PC-9 (cell line): ENCODE measurements around the gene TBL1Y. TPM values are rescaled to one million over a fixed set of nuclear protein-coding genes. Genes with fewer than 3 reads are reported as not detected.
"Not testable (repeated sequence)": the region's sequence is repeated elsewhere in the genome, so short reads cannot be mapped to it uniquely, and the experiment has no call there.

Experiments
- BruUV-seq: library from RNA; stranded (reverse); fragments of 400-500 nt; replicated peaks from 2 replicates; lab custom pipeline; 2021; lab: Mats Ljungman, UMichigan
- CTCF ChIA-PET: fragments of 300-600 bp; sonication (Branson Sonifier 250); formaldehyde crosslinking; loops from one replicate; lab custom pipeline; 2022; ENCODE audit warnings: antibody characterized with exemption; lab: Charles Lee
- POLR2A ChIA-PET: fragments of 300-600 bp; sonication (Branson Sonifier 250); formaldehyde crosslinking; loops from one replicate; lab custom pipeline; 2022; ENCODE audit warnings: antibody characterized with exemption; ENCODE audit not compliant: unreplicated experiment; lab: Charles Lee
- DNase-seq, 2 experiments: peaks; one replicate each; pipeline versions ENCODE4 v3.0.0 to v3.0.0-alpha.2; 2015 to 2022; ENCODE audit warnings: mixed read lengths in 1 of 2
- H2AFZ ChIP-seq: fragments of 200-600 bp; sonication (generic); 2 replicates; pipeline ENCODE4 v1.8.1; 2017; ENCODE audit warnings: antibody characterized with exemption
- H3F3A ChIP-seq: fragments of 200-600 bp; sonication (generic); 2 replicates; pipeline ENCODE4 v1.8.1; 2017; ENCODE audit warnings: antibody characterized with exemption, mild to moderate bottlenecking, low read depth; ENCODE audit not compliant: insufficient read depth
- H3K27ac ChIP-seq: fragments of 200-600 bp; sonication (generic); 2 replicates; pipeline ENCODE4 v1.6.1; 2016; ENCODE audit warnings: mixed run types
- H3K27me3 ChIP-seq: fragments of 200-600 bp; sonication (generic); 2 replicates; pipeline ENCODE4 v1.6.1; 2016; ENCODE audit warnings: low read depth, mixed run types; ENCODE audit not compliant: insufficient read depth
- H3K36me3 ChIP-seq: fragments of 200-600 bp; sonication (generic); 2 replicates; pipeline ENCODE4 v1.6.1; 2016; ENCODE audit warnings: low read depth, mixed run types
- H3K4me1 ChIP-seq: fragments of 200-600 bp; sonication (generic); replicated peaks from 2 replicates; pipeline ENCODE4 v1.6.1; 2016; ENCODE audit warnings: mixed run types; ENCODE audit not compliant: insufficient read depth
- H3K4me2 ChIP-seq: fragments of 200-600 bp; sonication (generic); 2 replicates; pipeline ENCODE4 v1.6.1; 2017; ENCODE audit warnings: mixed run types
- H3K4me3 ChIP-seq: fragments of 200-600 bp; sonication (generic); 2 replicates; pipeline ENCODE4 v1.6.1; 2016; ENCODE audit warnings: mixed run types
- H3K79me2 ChIP-seq: fragments of 200-600 bp; sonication (generic); 2 replicates; pipeline ENCODE4 v1.6.1; 2017; ENCODE audit warnings: low read depth, mixed run types
- H3K9me2 ChIP-seq: fragments of 200-600 bp; sonication (generic); 2 replicates; pipeline ENCODE4 v1.8.1; 2017; ENCODE audit warnings: mild to moderate bottlenecking; ENCODE audit not compliant: insufficient read depth
- H3K9me3 ChIP-seq: fragments of 200-600 bp; sonication (generic); 2 replicates; pipeline ENCODE4 v1.8.1; 2016; ENCODE audit warnings: low read depth; ENCODE audit not compliant: insufficient read depth
- H4K20me1 ChIP-seq: fragments of 200-600 bp; sonication (generic); 2 replicates; pipeline ENCODE4 v1.8.1; 2017; ENCODE audit not compliant: insufficient read depth
- CTCF ChIP-seq: fragments of 200-600 bp; sonication (generic); conservative IDR thresholded peaks from 2 replicates; pipeline ENCODE4 v1.6.1; 2017; ENCODE audit warnings: mixed run types, antibody characterized with exemption, mild to moderate bottlenecking, moderate library complexity
- EZH2 ChIP-seq: fragments of 200-600 bp; sonication (generic); IDR thresholded peaks from 2 replicates; pipeline ENCODE4 v1.8.0; 2017; ENCODE audit warnings: antibody characterized with exemption, low read depth
- intact Hi-C: fragments of 100-400 bp; cut with micrococcal nuclease; formaldehyde crosslinking; loops from one replicate; pipeline ENCODE4 v1.10.0; 2022; ENCODE audit not compliant: unreplicated experiment
- total RNA-seq: library from RNA; stranded (reverse); gene quantifications from 2 replicates; pipeline ENCODE4 v1.2.3, GENCODE V29; 2021

The TBL1Y gene
- total RNA-seq, 1 experiment from 2014 or later = not detected

- H3K4me1 ChIP-seq = no peaks in the 10 kb centered on the region
- no peak overlapping the region for H2AFZ ChIP-seq
- H3K36me3 ChIP-seq = no peaks in the 10 kb centered on the region
- intact Hi-C loops = no loop called here
- H3K9me2 ChIP-seq = no peaks in the 10 kb centered on the region
- TF ChIP-seq CTCF = no peak
- TF ChIP-seq EZH2 = no peak
- no peak overlapping the region for H3K27ac ChIP-seq
- ChIA-PET POLR2A (no interaction called here), CTCF (no interaction called here)
- no peaks in the 10 kb centered on the region for H4K20me1 ChIP-seq
- no peak overlapping the region for H3K4me3 ChIP-seq
- no peak overlapping the region for H3K4me2 ChIP-seq
- no peaks in the 10 kb centered on the region for H3K9me3 ChIP-seq
- no TSS peak for BruUV-seq
- no peaks in the 10 kb centered on the region for H3K79me2 ChIP-seq
- DNase-seq = no peak
- H3K27me3 ChIP-seq = no peaks in the 10 kb centered on the region
- no peaks in the 10 kb centered on the region for H3F3A ChIP-seq
Observed at GRCh38 chrY:7078725-7079124, 168.2 kb downstream of the TBL1Y start.

GRCh38 chrY:7080548-7080947 lies 170.1 kb downstream of the TBL1Y start:
- H2AFZ ChIP-seq, H3K4me2 ChIP-seq, DNase-seq, H3K4me3 ChIP-seq, BruUV-seq, intact Hi-C loops, H3K27ac ChIP-seq, H3K9me3 ChIP-seq, H3F3A ChIP-seq, H4K20me1 ChIP-seq, H3K27me3 ChIP-seq, H3K9me2 ChIP-seq, H3K4me1 ChIP-seq, H3K36me3 ChIP-seq, POLR2A ChIA-PET, H3K79me2 ChIP-seq, CTCF ChIA-PET: not testable (repeated sequence)

- Histone ChIP-seq H3K4me2 (no peak overlapping the region), H3K27me3 (no peaks in the 10 kb centered on the region), H3F3A (no peaks in the 10 kb centered on the region), H3K36me3 (no peaks in the 10 kb centered on the region), H3K27ac (no peak overlapping the region), H3K9me2 (no peaks in the 10 kb centered on the region), H3K79me2 (no peaks in the 10 kb centered on the region), H4K20me1 (no peaks in the 10 kb centered on the region), H3K4me1 (no peaks in the 10 kb centered on the region), H3K9me3 (no peaks in the 10 kb centered on the region), H3K4me3 (no peak overlapping the region), H2AFZ (no peak overlapping the region)
- DNase-seq = no peak
- intact Hi-C loops = no loop called here
- no TSS peak for BruUV-seq
- POLR2A ChIA-PET = no interaction called here
- TF ChIP-seq CTCF = no peak
- no peak for TF ChIP-seq EZH2
- CTCF ChIA-PET = no interaction called here
Observed at GRCh38 chrY:7085606-7086005, 175.1 kb downstream of the TBL1Y start.

- H3K27me3 ChIP-seq = no peaks in the 10 kb centered on the region
- TF ChIP-seq EZH2 = no peak
- TF ChIP-seq CTCF = no peak
- H3F3A ChIP-seq = no peaks in the 10 kb centered on the region
- DNase-seq = no peak
- no peak overlapping the region for H3K4me3 ChIP-seq
- ChIA-PET CTCF (no interaction called here), POLR2A (no interaction called here)
- H3K4me1 ChIP-seq = no peaks in the 10 kb centered on the region
- intact Hi-C loops = no loop called here
- H3K27ac ChIP-seq = no peak overlapping the region
- H3K79me2 ChIP-seq = no peaks in the 10 kb centered on the region
- H4K20me1 ChIP-seq = no peaks in the 10 kb centered on the region
- H3K9me3 ChIP-seq = no peaks in the 10 kb centered on the region
- no TSS peak for BruUV-seq
- no peaks in the 10 kb centered on the region for H3K9me2 ChIP-seq
- no peak overlapping the region for H2AFZ ChIP-seq
- H3K36me3 ChIP-seq = no peaks in the 10 kb centered on the region
- H3K4me2 ChIP-seq = no peak overlapping the region
Observed at GRCh38 chrY:7092836-7093235, 182.3 kb downstream of the TBL1Y start.
